Spleen (tissue), 11 donors: ENCODE data around the gene WDFY4. TPM values are rescaled to one million over a fixed set of nuclear protein-coding genes. Genes with fewer than 3 reads are reported as not detected.

Experiments
- DNase-seq: peaks from one replicate; pipeline ENCODE4 v3.0.0-alpha.2; 2020
- H3K27ac ChIP-seq, 8 donors: fragments of 200-600 bp; sonication (generic) in 7 of 8; 1 replicate in 4 of 8; 2 replicates in 4 of 8; pipeline versions ENCODE4 v1.5.0 to v1.8.0; 2016 to 2021; ENCODE audit warnings: inconsistent platforms in 4 of 8, mild to moderate bottlenecking in 4 of 8, moderate library complexity in 1 of 8
- H3K27me3 ChIP-seq, 7 donors: fragments of 200-600 bp; sonication (generic) in 6 of 7; replicated peaks in 1 of 7; 1 replicate in 4 of 7; 2 replicates in 3 of 7; pipeline versions ENCODE4 v1.5.0 to v1.8.0; 2016 to 2021; ENCODE audit warnings: inconsistent platforms in 3 of 7, mild to moderate bottlenecking in 1 of 7
- H3K36me3 ChIP-seq, 6 donors: fragments of 200-600 bp; sonication (generic) in 5 of 6; 1 replicate in 4 of 6; 2 replicates in 2 of 6; pipeline versions ENCODE4 v1.5.0 to v1.8.0; 2016 to 2021; ENCODE audit warnings: inconsistent platforms in 2 of 6
- H3K4me1 ChIP-seq, 6 donors: fragments of 200-600 bp; sonication (generic) in 5 of 6; 1 replicate in 3 of 6; 2 replicates in 3 of 6; pipeline versions ENCODE4 v1.5.0 to v1.8.0; 2016 to 2021; ENCODE audit warnings: inconsistent platforms in 3 of 6
- H3K4me3 ChIP-seq, 8 donors: fragments of 200-600 bp; sonication (generic) in 7 of 8; 1 replicate in 4 of 8; 2 replicates in 4 of 8; pipeline versions ENCODE4 v1.5.0 to v1.8.0; 2016 to 2021; ENCODE audit warnings: inconsistent platforms in 4 of 8, mild to moderate bottlenecking in 4 of 8, moderate library complexity in 2 of 8
- H3K9me3 ChIP-seq, 8 donors: fragments of 200-600 bp; sonication (generic) in 7 of 8; 1 replicate in 4 of 8; 2 replicates in 4 of 8; pipeline versions ENCODE4 v1.5.0 to v1.8.0; 2016 to 2021; ENCODE audit warnings: inconsistent platforms in 4 of 8
- CTCF ChIP-seq, 11 experiments: fragments of 200-600 bp in 7 of 11; fragments of 450-650 bp in 4 of 11; sonication (generic) in 4 of 11; IDR thresholded peaks in 8 of 11; conservative IDR thresholded peaks in 3 of 11; 1 replicate in 7 of 11; 2 replicates in 4 of 11; pipeline versions ENCODE4 v1.4.0 to v1.8.0; 2016 to 2021; ENCODE audit warnings: antibody characterized with exemption in 11 of 11, inconsistent platforms in 4 of 11, mild to moderate bottlenecking in 1 of 11
- POLR2A ChIP-seq, 3 donors: fragments of 450-650 bp; IDR thresholded peaks; one replicate each; pipeline ENCODE4 v1.5.1; 2017; ENCODE audit warnings: antibody characterized with exemption in 3 of 3, mild to moderate bottlenecking in 1 of 3
- POLR2AphosphoS5 ChIP-seq, 3 donors: sonication (generic); formaldehyde crosslinking; IDR thresholded peaks; one replicate each; pipeline ENCODE4 v1.5.1; 2017; ENCODE audit warnings: antibody characterized with exemption in 3 of 3
- WGBS, 5 donors: extraction: QIAGEN DNeasy Blood & Tissue Kit in 3 of 5; methylation state at CpG; one replicate each; pipeline versions ENCODE4 v1.1.5 to v1.1.7; 2013 to 2018; 5-methylcytosine and 5-hydroxymethylcytosine counted together
- intact Hi-C: fragments of 100-400 bp; cut with DNase I; formaldehyde crosslinking; loops from one replicate; pipeline ENCODE4 v1.15.0; 2023; ENCODE audit warnings: low total_unique reads
- polyA plus RNA-seq, 3 donors: library from polyadenylated mRNA; stranded (reverse); fragments of 200-250 nt; gene quantifications; one replicate each; pipeline ENCODE4 v1.2.1, GENCODE V29; 2013
- total RNA-seq, 7 donors: library from RNA; depleted of rRNA in 3 of 7; stranded (reverse); fragments of >200 nt in 3 of 7; fragmentation: NEBNext Ultra II Directional in 4 of 7; extraction: Animal tissue kit (Norgen Biotek cat#: 25700) in 4 of 7; gene quantifications; one replicate each; pipeline versions ENCODE4 v1.1.0 to v1.2.1, GENCODE V29; 2016 to 2021
- donor health status: healthy with polysubstance abuse.
- donor health status: DM: no; HTN: no; CAD: no; lungs with moderate emphysema.
- donor health status: DM: no; HTN: no; CAD: no.
- donor health status: Bipolar disorder and iron deficiency.
- donor health status: healthy.
- donor health status: DM: no; HTN: no; CAD: no.
- donor health status: DM: yes; HTN: yes; CAD: no.

Gene WDFY4
- total and polyA plus RNA-seq, 10 donors: 31.7 to 120 (median 88.9) TPM

GRCh38 chr10:48742891-48743860, 58.5 kb downstream of the WDFY4 start:
- no peak for DNase-seq
- WGBS, 5 donors: 85 to 91% (median 90%) methylated on average over 12 to 18 of the region's 18 CpGs
- Histone ChIP-seq H3K27me3 (no peaks in the 10 kb centered on the region), H3K9me3 (peaks cover 0 to 8% (median 2%) of the 10 kb centered on the region in 8 donors), H3K4me3 (no peak overlapping the region), H3K27ac (peak overlapping the region in 1 of 8 donors; percentile 19), H3K4me1 (peaks cover 0 to 8% (median 4%) of the 10 kb centered on the region in 6 donors), H3K36me3 (peaks cover 0 to 87% (median 37%) of the 10 kb centered on the region in 6 donors)
- intact Hi-C loops: no loop called here
- TF ChIP-seq POLR2A (IDR thresholded peaks at IDR 0.05) (no peak), CTCF (IDR thresholded peaks at IDR 0.05 in 8 of 11, conservative IDR thresholded peaks at IDR 0.05 in 3 of 11) (no peak), POLR2AphosphoS5 (IDR thresholded peaks at IDR 0.05) (no peak)

- intact Hi-C loops: no loop called here
- H3K27ac ChIP-seq: no peak overlapping the region
- peaks cover 0 to 8% (median 2%) of the 10 kb centered on the region in 8 donors for H3K9me3 ChIP-seq
- WGBS, 5 donors: 76 to 88% (median 86%) methylated on average over 6 of the region's 6 CpGs
- H3K36me3 ChIP-seq: peaks cover 0 to 84% (median 27%) of the 10 kb centered on the region in 6 donors
- no peak for TF ChIP-seq CTCF (IDR thresholded peaks at IDR 0.05 in 8 of 11, conservative IDR thresholded peaks at IDR 0.05 in 3 of 11)
- TF ChIP-seq POLR2AphosphoS5 (IDR thresholded peaks at IDR 0.05): no peak
- no peak for TF ChIP-seq POLR2A (IDR thresholded peaks at IDR 0.05)
- no peak for DNase-seq
- H3K27me3 ChIP-seq: no peaks in the 10 kb centered on the region
- peaks cover 6 to 22% (median 16%) of the 10 kb centered on the region in 6 donors for H3K4me1 ChIP-seq
- H3K4me3 ChIP-seq: no peak overlapping the region
Measured at GRCh38 chr10:48744587-48744986, 59.9 kb downstream of the WDFY4 start.

GRCh38 chr10:48745662-48746245, 61.1 kb downstream of the WDFY4 start:
- no peak overlapping the region for H3K4me3 ChIP-seq
- no peak for TF ChIP-seq CTCF (IDR thresholded peaks at IDR 0.05 in 8 of 11, conservative IDR thresholded peaks at IDR 0.05 in 3 of 11)
- peak in 1 of 3 donors; percentile 6 for TF ChIP-seq POLR2AphosphoS5 (IDR thresholded peaks at IDR 0.05)
- TF ChIP-seq POLR2A (IDR thresholded peaks at IDR 0.05): no peak
- peaks cover 0 to 8% (median 2%) of the 10 kb centered on the region in 8 donors for H3K9me3 ChIP-seq
- WGBS, 5 donors: 88 to 92% (median 91%) methylated on average over 27 of the region's 27 CpGs
- no peak overlapping the region for H3K27ac ChIP-seq
- DNase-seq: no peak
- H3K36me3 ChIP-seq: peaks cover 0 to 81% (median 21%) of the 10 kb centered on the region in 6 donors
- peaks cover 6 to 30% (median 23%) of the 10 kb centered on the region in 6 donors for H3K4me1 ChIP-seq
- intact Hi-C loops: no loop called here
- no peaks in the 10 kb centered on the region for H3K27me3 ChIP-seq

GRCh38 chr10:48748573-48748972, 63.9 kb downstream of the WDFY4 start:
- H3K36me3 ChIP-seq: peaks cover 0 to 59% (median 8%) of the 10 kb centered on the region in 6 donors
- intact Hi-C loops: no loop called here
- no peak overlapping the region for H3K27ac ChIP-seq
- WGBS, 5 donors: 52 to 79% (median 66%) methylated on average over 4 of the region's 4 CpGs
- peaks cover 6 to 30% (median 23%) of the 10 kb centered on the region in 6 donors for H3K4me1 ChIP-seq
- no peaks in the 10 kb centered on the region for H3K27me3 ChIP-seq
- no peak for DNase-seq
- H3K9me3 ChIP-seq: peaks cover 0 to 8% (median 2%) of the 10 kb centered on the region in 8 donors
- no peak for TF ChIP-seq CTCF (IDR thresholded peaks at IDR 0.05 in 8 of 11, conservative IDR thresholded peaks at IDR 0.05 in 3 of 11)
- TF ChIP-seq POLR2A (IDR thresholded peaks at IDR 0.05): no peak
- no peak for TF ChIP-seq POLR2AphosphoS5 (IDR thresholded peaks at IDR 0.05)
- H3K4me3 ChIP-seq: no peak overlapping the region
